Tibial artery (tissue), 4 donors: ENCODE data around the gene HIF1A.

Source experiments
- DNase-seq, 2 donors: peaks; one replicate each; pipeline ENCODE4 v3.0.0-alpha.2; 2019
- H3K27ac ChIP-seq, 2 donors: fragments of 200-600 bp; sonication (generic) in 1 of 2; 1 replicate in 1 of 2; 2 replicates in 1 of 2; pipeline ENCODE4 v1.5.1; 2018 to 2019; ENCODE audit warnings: mild to moderate bottlenecking in 1 of 2
- H3K27me3 ChIP-seq, 2 donors: fragments of 200-600 bp; sonication (generic) in 1 of 2; one replicate each; pipeline versions ENCODE4 v1.5.1 to v1.6.0; 2016 to 2019
- H3K36me3 ChIP-seq, 3 donors: fragments of 200-600 bp; sonication (generic) in 2 of 3; one replicate each; pipeline ENCODE4 v1.5.1; 2016 to 2019; ENCODE audit warnings: mild to moderate bottlenecking in 2 of 3
- H3K4me1 ChIP-seq, 4 donors: fragments of 200-600 bp; sonication (generic) in 2 of 4; 1 replicate in 3 of 4; 2 replicates in 1 of 4; pipeline ENCODE4 v1.5.1; 2016 to 2019
- H3K4me3 ChIP-seq, 2 donors: fragments of 200-600 bp; sonication (generic) in 1 of 2; 1 replicate in 1 of 2; 2 replicates in 1 of 2; pipeline ENCODE4 v1.5.1; 2018 to 2019; ENCODE audit warnings: mild to moderate bottlenecking in 2 of 2
- H3K9me3 ChIP-seq, 3 donors: fragments of 200-600 bp; sonication (generic) in 1 of 3; one replicate each; pipeline ENCODE4 v1.5.1; 2016 to 2019
- CTCF ChIP-seq, 2 experiments: fragments of 200-600 bp in 1 of 2; fragments of 450-650 bp in 1 of 2; IDR thresholded peaks; one replicate each; pipeline ENCODE4 v1.5.1; 2017 to 2019; ENCODE audit warnings: antibody characterized with exemption in 2 of 2, mild to moderate bottlenecking in 1 of 2, moderate library complexity in 1 of 2
- intact Hi-C: fragments of 100-400 bp; cut with DNase I; formaldehyde crosslinking; loops from one replicate; pipeline ENCODE4 v1.15.0; 2023; ENCODE audit warnings: low total_unique reads

The HIF1A gene

GRCh38 chr14:61694830-61695694, at the start of gene HIF1A:
HIF1A (plus strand) TSS chr14:61695513; CDS start chr14:61695805, 292 bp downstream.
- intact Hi-C loops: loop anchor here (5.0 to 10.0 kb wide), 3 partner anchors 57 to 223 kb away; no protein-coding TSS in a partner anchor
- Histone ChIP-seq H3K27ac (peak within 1 kb of the TSS; percentile 92 to 99), H3K27me3 (no peaks in the 10 kb centered on the region), H3K36me3 (no peaks in the 10 kb centered on the region), H3K4me3 (peak within 1 kb of the TSS; percentile 72 to 90), H3K9me3 (no peaks in the 10 kb centered on the region), H3K4me1 (peaks cover 0 to 46% (median 3%) of the 10 kb centered on the region in 4 donors)
- peak in 1 of 2 experiments; percentile 8 for TF ChIP-seq CTCF (IDR thresholded peaks at IDR 0.05)
- DNase-seq: peak; percentile 97 to 99

- intact Hi-C loops: no loop called here
- H3K9me3 ChIP-seq: no peaks in the 10 kb centered on the region
- no peak for DNase-seq
- H3K27me3 ChIP-seq: no peaks in the 10 kb centered on the region
- no peaks in the 10 kb centered on the region for H3K36me3 ChIP-seq
- TF ChIP-seq CTCF (IDR thresholded peaks at IDR 0.05): no peak
- no peak overlapping the region for H3K4me3 ChIP-seq
- H3K4me1 ChIP-seq: no peaks in the 10 kb centered on the region
- H3K27ac ChIP-seq: no peak overlapping the region
Observed at GRCh38 chr14:61646366-61647116, 48.8 kb upstream of the HIF1A start.

GRCh38 chr14:61647704-61648103, 47.6 kb upstream of the HIF1A start:
- peaks cover 0 to 2% (median 0%) of the 10 kb centered on the region in 4 donors for H3K4me1 ChIP-seq
- no peak for DNase-seq

DNA sequence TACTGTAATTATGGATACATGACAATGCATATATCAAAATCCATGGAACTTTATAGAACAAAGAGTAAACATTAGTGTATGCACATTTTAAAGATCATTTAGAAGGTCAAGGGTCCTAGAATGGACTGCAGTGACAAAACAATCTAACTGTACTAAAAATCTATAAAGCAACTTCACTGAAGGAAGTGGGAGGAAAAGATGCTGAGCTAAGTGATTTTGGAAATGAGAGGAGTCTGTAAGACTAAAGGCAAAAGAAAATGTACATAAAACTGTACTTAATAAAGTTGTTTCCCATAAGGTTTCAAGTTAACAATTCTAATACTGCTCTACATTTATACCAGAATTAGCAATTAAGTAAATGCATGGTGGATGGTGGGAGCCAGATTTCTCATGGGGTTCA, 46.9 kb upstream of the HIF1A start:
- no peak for DNase-seq
- peaks cover 0 to 9% (median 3%) of the 10 kb centered on the region in 4 donors for H3K4me1 ChIP-seq
- H3K9me3 ChIP-seq: no peaks in the 10 kb centered on the region
- TF ChIP-seq CTCF (IDR thresholded peaks at IDR 0.05): no peak
- no peak overlapping the region for H3K27ac ChIP-seq
- no peaks in the 10 kb centered on the region for H3K36me3 ChIP-seq
- intact Hi-C loops: no loop called here
- H3K27me3 ChIP-seq: no peaks in the 10 kb centered on the region
- no peak overlapping the region for H3K4me3 ChIP-seq

More at GRCh38 chr14:61647704-61648103, 47.6 kb upstream of the HIF1A start:
- intact Hi-C loops: no loop called here
- no peak for TF ChIP-seq CTCF (IDR thresholded peaks at IDR 0.05)
- H3K4me3 ChIP-seq: no peak overlapping the region
- no peaks in the 10 kb centered on the region for H3K36me3 ChIP-seq
- H3K27me3 ChIP-seq: no peaks in the 10 kb centered on the region
- H3K27ac ChIP-seq: no peak overlapping the region
- no peaks in the 10 kb centered on the region for H3K9me3 ChIP-seq

- intact Hi-C loops: no loop called here
Observed at GRCh38 chr14:61649283-61649682, 46.0 kb upstream of the HIF1A start.

More at GRCh38 chr14:61649283-61649682, 46.0 kb upstream of the HIF1A start:
- peaks cover 0 to 13% (median 4%) of the 10 kb centered on the region in 4 donors for H3K4me1 ChIP-seq
- no peak for DNase-seq
- no peak overlapping the region for H3K27ac ChIP-seq
- H3K36me3 ChIP-seq: no peaks in the 10 kb centered on the region
- no peaks in the 10 kb centered on the region for H3K27me3 ChIP-seq
- no peak for TF ChIP-seq CTCF (IDR thresholded peaks at IDR 0.05)
- H3K4me3 ChIP-seq: no peak overlapping the region
- H3K9me3 ChIP-seq: no peaks in the 10 kb centered on the region
